A549 (cell line): ENCODE measurements around the gene KBTBD7. TPM values are rescaled to one million over a fixed set of nuclear protein-coding genes. Genes with fewer than 3 reads are reported as not detected.

Source experiments
- ATAC-seq, 2 experiments: fragments of 200-7000 bp in 1 of 2; fragments of >200 bp in 1 of 2; cut with Nextera tagmentation in 1 of 2; cut with Tn5 transposase in 1 of 2; 3 replicates each; pipeline versions ENCODE4 v1.8.0 to v1.9.1; 2018 to 2020; ENCODE audit warnings: mild to moderate bottlenecking in 1 of 2, moderate library complexity in 1 of 2
- CTCF ChIA-PET: fragments of 300-600 bp; sonication (Branson Sonifier 250); formaldehyde crosslinking; extraction: SDS; loops from one replicate; lab custom pipeline; 2021; ENCODE audit warnings: antibody characterized with exemption, inconsistent platforms; lab: Yijun Ruan, JAX
- POLR2A ChIA-PET: fragments of 350-600 bp; formaldehyde crosslinking; extraction: SDS; loops from one replicate; lab custom pipeline; 2021; ENCODE audit warnings: antibody characterized with exemption, inconsistent platforms; lab: Yijun Ruan, JAX
- DNase-seq, 2 experiments: peaks; one replicate each; pipeline versions ENCODE4 v3.0.0 to v3.0.0-alpha.2; 2011 to 2016; ENCODE audit warnings: low read depth in 1 of 2, low spot score in 1 of 2
- FAIRE-seq: peaks from 2 replicates; lab custom pipeline; 2011; peaks lifted over from hg19 to GRCh38; lab: Jason Lieb, UNC
- H3K27ac ChIP-seq, 2 experiments: fragments of >200 bp; sonication (Bioruptor Twin); formaldehyde crosslinking; 3 replicates each; pipeline ENCODE4 v1.5.1; 2016 to 2017
- H3K4me1 ChIP-seq: fragments of >200 bp; sonication (Bioruptor Twin); formaldehyde crosslinking; 3 replicates; pipeline ENCODE4 v1.6.1; 2016
- H3K4me2 ChIP-seq: fragments of >200 bp; sonication (Bioruptor Twin); formaldehyde crosslinking; 3 replicates; pipeline ENCODE4 v1.6.1; 2016
- H3K4me3 ChIP-seq: fragments of >200 bp; sonication (Bioruptor Twin); formaldehyde crosslinking; 3 replicates; pipeline ENCODE4 v1.5.1; 2016
- H3K9me3 ChIP-seq: fragments of >200 bp; sonication (Bioruptor Twin); formaldehyde crosslinking; 3 replicates; pipeline ENCODE4 v1.6.1; 2016
- CBX2 ChIP-seq: fragments of 200-600 bp; sonication (generic); IDR thresholded peaks from 2 replicates; pipeline ENCODE4 v1.6.1; 2016; ENCODE audit warnings: low read depth, mild to moderate bottlenecking, borderline replicate concordance
- EHMT2 ChIP-seq: fragments of 200-600 bp; sonication (generic); IDR thresholded peaks from 2 replicates; pipeline ENCODE4 v1.6.1; 2016; ENCODE audit warnings: antibody characterized with exemption, low read depth, mild to moderate bottlenecking, moderate library complexity
- EP300 ChIP-seq, 2 experiments: fragments of >200 bp; sonication (Bioruptor Twin); formaldehyde crosslinking; IDR thresholded peaks; 2 replicates in 1 of 2; 3 replicates in 1 of 2; pipeline ENCODE4 v1.6.1; 2016 to 2017
- GATA3 ChIP-seq: IDR thresholded peaks from 2 replicates; pipeline ENCODE4 v1.6.1; 2012; ENCODE audit warnings: borderline replicate concordance
- HDAC2 ChIP-seq: fragments of 200-600 bp; sonication (generic); IDR thresholded peaks from 2 replicates; pipeline ENCODE4 v1.6.1; 2016
- HOXA7 ChIP-seq: fragments of 250-450 bp; sonication (Bioruptor Pico); IDR thresholded peaks from 2 replicates; pipeline ENCODE4 v1.5.0; 2020; ENCODE audit warnings: mild to moderate bottlenecking, moderate library complexity
- HOXB13 ChIP-seq: fragments of 250-450 bp; sonication (Bioruptor Pico); IDR thresholded peaks from 2 replicates; pipeline ENCODE4 v1.5.0; 2020; ENCODE audit warnings: low read depth, mild to moderate bottlenecking, moderate library complexity
- MAFK ChIP-seq: fragments of 450-650 bp; IDR thresholded peaks from 2 replicates; pipeline ENCODE4 v1.6.1; 2014; ENCODE audit not compliant: partially characterized antibody
- NFE2L2 ChIP-seq: fragments of 150-350 bp; conservative IDR thresholded peaks from 2 replicates; pipeline ENCODE4 v1.6.1; 2014; ENCODE audit warnings: low read length
- PHF8 ChIP-seq: fragments of 200-600 bp; sonication (generic); IDR thresholded peaks from 2 replicates; pipeline ENCODE4 v1.6.1; 2016; ENCODE audit warnings: low read depth, mild to moderate bottlenecking, antibody characterized with exemption, moderate library complexity, borderline replicate concordance
- RARB ChIP-seq: fragments of 250-450 bp; sonication (Bioruptor Pico); IDR thresholded peaks from 2 replicates; pipeline ENCODE4 v1.8.0; 2021; ENCODE audit warnings: mild to moderate bottlenecking, moderate library complexity
- TFCP2L1 ChIP-seq: fragments of 250-450 bp; sonication (Bioruptor Pico); IDR thresholded peaks from 2 replicates; pipeline ENCODE4 v1.5.0; 2021; ENCODE audit warnings: mild to moderate bottlenecking
- TP53 ChIP-seq: fragments of 250-450 bp; sonication (Bioruptor Pico); IDR thresholded peaks from 2 replicates; pipeline ENCODE4 v1.5.0; 2021; ENCODE audit warnings: mild to moderate bottlenecking, moderate library complexity
- ZSCAN20 ChIP-seq: fragments of 250-450 bp; sonication (Bioruptor Pico); IDR thresholded peaks from 2 replicates; pipeline ENCODE4 v1.8.0; 2022; ENCODE audit warnings: mild to moderate bottlenecking, moderate library complexity
- WGBS: methylation state at CpG from one replicate; pipeline ENCODE4 v1.1.6; 2017; ENCODE audit errors: missing lambda C conversion rate; 5-methylcytosine and 5-hydroxymethylcytosine counted together
- polyA plus RNA-seq, 4 experiments: library from polyadenylated mRNA; depleted of rRNA in 3 of 4; stranded (reverse); fragments of >200 nt; fragmentation: RNase III in 1 of 4; extraction: RNeasy Plus Mini Kit Qiagen cat#74134 plus additional on column Dnase treatment in 1 of 4; gene quantifications; 2 replicates in 3 of 4; 3 replicates in 1 of 4; pipeline ENCODE4 v1.2.3, GENCODE V29; 2011 to 2017
- TF ChIP-seq, protein P1 (sequence below): fragments of 200-600 bp; sonication (generic); IDR thresholded peaks from 2 replicates; pipeline ENCODE4 v1.6.1; 2016; ENCODE audit warnings: antibody characterized with exemption, mild to moderate bottlenecking, moderate library complexity
- TF ChIP-seq, protein P2 (sequence below): IDR thresholded peaks from 2 replicates; pipeline ENCODE4 v1.6.1; 2012
- TF ChIP-seq, protein P3 (sequence below): IDR thresholded peaks from 2 replicates; pipeline ENCODE4 v1.6.1; 2012; ENCODE audit warnings: low read depth, borderline replicate concordance
- TF ChIP-seq, protein P4 (sequence below): fragments of 150-350 bp; IDR thresholded peaks from 2 replicates; pipeline ENCODE4 v1.6.1; 2014; ENCODE audit warnings: low read depth, mild to moderate bottlenecking, low read length
- TF ChIP-seq, protein P5 (sequence below): fragments of 250-450 bp; sonication (Bioruptor Pico); IDR thresholded peaks from 2 replicates; pipeline ENCODE4 v1.5.0; 2021; ENCODE audit warnings: mild to moderate bottlenecking, moderate library complexity, borderline replicate concordance
- TF ChIP-seq, protein P6 (sequence below): fragments of 250-450 bp; sonication (Bioruptor Pico); IDR thresholded peaks from 2 replicates; pipeline ENCODE4 v1.5.0; 2020; ENCODE audit warnings: low read depth, mild to moderate bottlenecking, moderate library complexity

KBTBD7 gene
- polyA plus RNA-seq, 2 of the 4 experiments (the other 2 are of a cell fraction) = 3.2 to 4.4 TPM

DNA sequence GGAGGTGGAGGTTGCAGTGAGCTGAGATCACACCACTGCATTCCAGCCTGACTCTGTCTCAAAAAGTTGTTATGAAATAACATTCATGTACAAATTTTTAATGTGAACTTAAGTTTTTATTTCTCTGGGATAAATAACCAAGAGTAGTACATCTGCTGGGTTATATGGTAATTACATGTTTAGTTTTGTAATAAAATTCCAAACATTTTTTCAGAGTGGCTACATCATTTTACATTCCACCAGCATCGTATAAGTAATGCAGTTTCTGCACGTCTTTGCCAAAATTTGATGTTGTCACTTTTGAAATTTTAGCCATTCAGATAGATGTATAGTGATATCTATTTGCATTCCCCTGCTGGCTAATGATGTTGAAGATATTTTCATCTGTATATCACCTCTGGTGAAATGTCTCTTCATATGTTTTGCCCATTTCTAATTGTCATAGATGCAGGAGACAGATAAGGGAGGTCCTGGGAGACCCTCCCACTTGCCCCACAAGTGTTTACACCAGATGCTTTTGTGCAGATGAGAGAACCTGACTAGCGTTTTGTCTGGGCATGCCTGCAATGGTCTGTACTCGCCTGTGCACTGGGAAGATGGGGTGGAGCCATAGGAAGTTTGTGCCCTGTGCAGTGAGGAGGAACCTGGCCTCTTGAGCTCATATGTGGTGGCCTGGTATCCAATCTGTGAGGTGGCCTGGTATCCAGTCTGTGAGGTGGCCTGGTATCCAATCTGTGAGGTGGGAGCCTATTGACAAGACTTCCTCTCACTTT lies 49.0 kb downstream of the KBTBD7 start:
- ChIA-PET POLR2A (no interaction called here), CTCF (no interaction called here)
- H3K4me2 ChIP-seq = no peak overlapping the region
- no peak for TF ChIP-seq ZSCAN20 (CRISPR knock-in tag)
- TF ChIP-seq GATA3 = no peak
- TF ChIP-seq, protein P1, sequence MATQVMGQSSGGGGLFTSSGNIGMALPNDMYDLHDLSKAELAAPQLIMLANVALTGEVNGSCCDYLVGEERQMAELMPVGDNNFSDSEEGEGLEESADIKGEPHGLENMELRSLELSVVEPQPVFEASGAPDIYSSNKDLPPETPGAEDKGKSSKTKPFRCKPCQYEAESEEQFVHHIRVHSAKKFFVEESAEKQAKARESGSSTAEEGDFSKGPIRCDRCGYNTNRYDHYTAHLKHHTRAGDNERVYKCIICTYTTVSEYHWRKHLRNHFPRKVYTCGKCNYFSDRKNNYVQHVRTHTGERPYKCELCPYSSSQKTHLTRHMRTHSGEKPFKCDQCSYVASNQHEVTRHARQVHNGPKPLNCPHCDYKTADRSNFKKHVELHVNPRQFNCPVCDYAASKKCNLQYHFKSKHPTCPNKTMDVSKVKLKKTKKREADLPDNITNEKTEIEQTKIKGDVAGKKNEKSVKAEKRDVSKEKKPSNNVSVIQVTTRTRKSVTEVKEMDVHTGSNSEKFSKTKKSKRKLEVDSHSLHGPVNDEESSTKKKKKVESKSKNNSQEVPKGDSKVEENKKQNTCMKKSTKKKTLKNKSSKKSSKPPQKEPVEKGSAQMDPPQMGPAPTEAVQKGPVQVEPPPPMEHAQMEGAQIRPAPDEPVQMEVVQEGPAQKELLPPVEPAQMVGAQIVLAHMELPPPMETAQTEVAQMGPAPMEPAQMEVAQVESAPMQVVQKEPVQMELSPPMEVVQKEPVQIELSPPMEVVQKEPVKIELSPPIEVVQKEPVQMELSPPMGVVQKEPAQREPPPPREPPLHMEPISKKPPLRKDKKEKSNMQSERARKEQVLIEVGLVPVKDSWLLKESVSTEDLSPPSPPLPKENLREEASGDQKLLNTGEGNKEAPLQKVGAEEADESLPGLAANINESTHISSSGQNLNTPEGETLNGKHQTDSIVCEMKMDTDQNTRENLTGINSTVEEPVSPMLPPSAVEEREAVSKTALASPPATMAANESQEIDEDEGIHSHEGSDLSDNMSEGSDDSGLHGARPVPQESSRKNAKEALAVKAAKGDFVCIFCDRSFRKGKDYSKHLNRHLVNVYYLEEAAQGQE = no peak
- no peak for TF ChIP-seq EP300 (IDR thresholded peaks at IDR 0.05)
- TF ChIP-seq HOXA7 (CRISPR knock-in tag) = no peak
- TF ChIP-seq, protein P2, sequence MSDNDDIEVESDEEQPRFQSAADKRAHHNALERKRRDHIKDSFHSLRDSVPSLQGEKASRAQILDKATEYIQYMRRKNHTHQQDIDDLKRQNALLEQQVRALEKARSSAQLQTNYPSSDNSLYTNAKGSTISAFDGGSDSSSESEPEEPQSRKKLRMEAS = no peak
- TF ChIP-seq MAFK = no peak
- TF ChIP-seq, protein P3, sequence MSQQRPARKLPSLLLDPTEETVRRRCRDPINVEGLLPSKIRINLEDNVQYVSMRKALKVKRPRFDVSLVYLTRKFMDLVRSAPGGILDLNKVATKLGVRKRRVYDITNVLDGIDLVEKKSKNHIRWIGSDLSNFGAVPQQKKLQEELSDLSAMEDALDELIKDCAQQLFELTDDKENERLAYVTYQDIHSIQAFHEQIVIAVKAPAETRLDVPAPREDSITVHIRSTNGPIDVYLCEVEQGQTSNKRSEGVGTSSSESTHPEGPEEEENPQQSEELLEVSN = no peak
- no peak for TF ChIP-seq EHMT2
- no peak for TF ChIP-seq NFE2L2
- no peak for TF ChIP-seq TFCP2L1 (CRISPR knock-in tag)
- TF ChIP-seq, protein P4, sequence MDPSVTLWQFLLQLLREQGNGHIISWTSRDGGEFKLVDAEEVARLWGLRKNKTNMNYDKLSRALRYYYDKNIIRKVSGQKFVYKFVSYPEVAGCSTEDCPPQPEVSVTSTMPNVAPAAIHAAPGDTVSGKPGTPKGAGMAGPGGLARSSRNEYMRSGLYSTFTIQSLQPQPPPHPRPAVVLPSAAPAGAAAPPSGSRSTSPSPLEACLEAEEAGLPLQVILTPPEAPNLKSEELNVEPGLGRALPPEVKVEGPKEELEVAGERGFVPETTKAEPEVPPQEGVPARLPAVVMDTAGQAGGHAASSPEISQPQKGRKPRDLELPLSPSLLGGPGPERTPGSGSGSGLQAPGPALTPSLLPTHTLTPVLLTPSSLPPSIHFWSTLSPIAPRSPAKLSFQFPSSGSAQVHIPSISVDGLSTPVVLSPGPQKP = no peak
- TF ChIP-seq TP53 = no peak
- TF ChIP-seq, protein P5, sequence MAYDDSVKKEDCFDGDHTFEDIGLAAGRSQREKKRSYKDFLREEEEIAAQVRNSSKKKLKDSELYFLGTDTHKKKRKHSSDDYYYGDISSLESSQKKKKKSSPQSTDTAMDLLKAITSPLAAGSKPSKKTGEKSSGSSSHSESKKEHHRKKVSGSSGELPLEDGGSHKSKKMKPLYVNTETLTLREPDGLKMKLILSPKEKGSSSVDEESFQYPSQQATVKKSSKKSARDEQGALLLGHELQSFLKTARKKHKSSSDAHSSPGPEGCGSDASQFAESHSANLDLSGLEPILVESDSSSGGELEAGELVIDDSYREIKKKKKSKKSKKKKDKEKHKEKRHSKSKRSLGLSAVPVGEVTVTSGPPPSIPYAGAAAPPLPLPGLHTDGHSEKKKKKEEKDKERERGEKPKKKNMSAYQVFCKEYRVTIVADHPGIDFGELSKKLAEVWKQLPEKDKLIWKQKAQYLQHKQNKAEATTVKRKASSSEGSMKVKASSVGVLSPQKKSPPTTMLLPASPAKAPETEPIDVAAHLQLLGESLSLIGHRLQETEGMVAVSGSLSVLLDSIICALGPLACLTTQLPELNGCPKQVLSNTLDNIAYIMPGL (CRISPR knock-in tag) = no peak
- TF ChIP-seq HDAC2 = no peak
- no peak for TF ChIP-seq RARB
- TF ChIP-seq PHF8 = no peak
- no peak for TF ChIP-seq HOXB13 (CRISPR knock-in tag)
- no peak overlapping the region for H3K27ac ChIP-seq
- ATAC-seq (no peak), FAIRE-seq (no peak), DNase-seq (no peak)
- WGBS = 58% methylated on average over 4 of the region's 4 CpGs
- peaks cover 29% of the 10 kb centered on the region for H3K9me3 ChIP-seq
- H3K4me1 ChIP-seq = no peaks in the 10 kb centered on the region
- H3K4me3 ChIP-seq = no peak overlapping the region

DNA sequence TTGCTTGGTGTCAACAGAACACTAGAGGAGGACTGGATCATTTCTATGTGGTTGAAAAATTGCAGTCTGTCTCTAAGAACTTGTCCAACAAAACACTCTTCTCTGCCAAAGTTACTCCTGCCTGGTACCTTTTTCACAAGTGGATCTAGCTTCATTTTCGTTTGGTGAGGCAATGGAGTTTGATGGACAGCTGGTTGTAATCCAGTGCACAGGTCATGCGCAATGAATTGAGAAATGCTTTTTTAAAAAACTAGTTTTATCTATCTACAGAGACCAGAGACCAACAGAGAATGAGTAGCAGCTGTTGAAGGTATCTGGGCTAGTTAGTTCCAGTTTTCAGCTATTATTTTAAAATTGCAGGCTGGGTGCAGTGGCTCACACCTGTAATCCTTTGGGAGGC lies 49.8 kb downstream of the KBTBD7 start:
- FAIRE-seq = no peak
- no peak overlapping the region for H3K27ac ChIP-seq
- CTCF ChIA-PET = no interaction called here
- no peak for ATAC-seq
- POLR2A ChIA-PET = no interaction called here
- H3K4me2 ChIP-seq = no peak overlapping the region
- no peaks in the 10 kb centered on the region for H3K4me1 ChIP-seq
- 53% methylated on average over 2 of the region's 2 CpGs for WGBS
- no peak overlapping the region for H3K4me3 ChIP-seq
- DNase-seq = no peak
- TF ChIP-seq CBX2 (no peak), GATA3 (no peak)
- TF ChIP-seq, protein P6, sequence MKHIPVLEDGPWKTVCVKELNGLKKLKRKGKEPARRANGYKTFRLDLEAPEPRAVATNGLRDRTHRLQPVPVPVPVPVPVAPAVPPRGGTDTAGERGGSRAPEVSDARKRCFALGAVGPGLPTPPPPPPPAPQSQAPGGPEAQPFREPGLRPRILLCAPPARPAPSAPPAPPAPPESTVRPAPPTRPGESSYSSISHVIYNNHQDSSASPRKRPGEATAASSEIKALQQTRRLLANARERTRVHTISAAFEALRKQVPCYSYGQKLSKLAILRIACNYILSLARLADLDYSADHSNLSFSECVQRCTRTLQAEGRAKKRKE = no peak
- peaks cover 21% of the 10 kb centered on the region for H3K9me3 ChIP-seq
